HepG2 (cell line): Measurements from ENCODE around the gene KCNT1.

Experiments used
- ASH2L ChIP-seq: fragments of 300-600, 200-600 bp; sonication (generic); IDR thresholded peaks from 2 replicates; pipeline ENCODE4 v1.7.0; 2017; ENCODE audit warnings: low read depth, mild to moderate bottlenecking, moderate library complexity, mixed read lengths, low read length; ENCODE audit not compliant: insufficient read length
- BORCS8-MEF2B ChIP-seq: sonication (generic); formaldehyde crosslinking; IDR thresholded peaks from 2 replicates; pipeline ENCODE4 v1.8.0; 2022; ENCODE audit warnings: mild to moderate bottlenecking, missing genetic modification reagents
- EZH2 ChIP-seq: conservative IDR thresholded peaks from 2 replicates; pipeline ENCODE4 v1.6.1; 2012; ENCODE audit warnings: mild to moderate bottlenecking, low read depth, low read length, moderate library complexity
- HOXA7 ChIP-seq: sonication (generic); formaldehyde crosslinking; IDR thresholded peaks from 2 replicates; pipeline ENCODE4 v1.8.1; 2022; ENCODE audit warnings: mild to moderate bottlenecking, missing genetic modification reagents, moderate library complexity
- POLR2A ChIP-seq, 2 experiments: IDR thresholded peaks; 2 replicates each; pipeline ENCODE4 v1.6.1; 2011; ENCODE audit warnings: low read depth in 2 of 2, low read length in 2 of 2, mild to moderate bottlenecking in 1 of 2, moderate library complexity in 1 of 2; ENCODE audit not compliant: insufficient read depth in 1 of 2
- XBP1 ChIP-seq: sonication (generic); formaldehyde crosslinking; IDR thresholded peaks from 2 replicates; pipeline ENCODE4 v1.5.0; 2020; ENCODE audit warnings: missing genetic modification reagents
- ZBTB40 ChIP-seq, 2 experiments: fragments of 450-650 bp in 1 of 2; sonication (generic) in 1 of 2; formaldehyde crosslinking in 1 of 2; IDR thresholded peaks; 2 replicates each; pipeline versions ENCODE4 v1.6.1 to v1.8.0; 2016 to 2022; ENCODE audit warnings: antibody characterized with exemption in 1 of 2, mild to moderate bottlenecking in 1 of 2, missing genetic modification reagents in 1 of 2
- ZNF24 ChIP-seq: fragments of 450-650 bp; IDR thresholded peaks from 2 replicates; pipeline ENCODE4 v1.6.1; 2017; ENCODE audit warnings: antibody characterized with exemption, mild to moderate bottlenecking
- ZNF326 ChIP-seq: sonication (generic); formaldehyde crosslinking; IDR thresholded peaks from 2 replicates; pipeline ENCODE4 v1.4.0; 2020; ENCODE audit warnings: missing genetic modification reagents, borderline replicate concordance
- ZNF607 ChIP-seq: sonication (generic); formaldehyde crosslinking; IDR thresholded peaks from 2 replicates; pipeline ENCODE4 v1.5.1; 2020; ENCODE audit warnings: missing genetic modification reagents, mild to moderate bottlenecking, borderline replicate concordance
- ZNF879 ChIP-seq: sonication (generic); formaldehyde crosslinking; IDR thresholded peaks from 2 replicates; pipeline ENCODE4 v1.8.1; 2023; ENCODE audit warnings: missing genetic modification reagents

DNA sequence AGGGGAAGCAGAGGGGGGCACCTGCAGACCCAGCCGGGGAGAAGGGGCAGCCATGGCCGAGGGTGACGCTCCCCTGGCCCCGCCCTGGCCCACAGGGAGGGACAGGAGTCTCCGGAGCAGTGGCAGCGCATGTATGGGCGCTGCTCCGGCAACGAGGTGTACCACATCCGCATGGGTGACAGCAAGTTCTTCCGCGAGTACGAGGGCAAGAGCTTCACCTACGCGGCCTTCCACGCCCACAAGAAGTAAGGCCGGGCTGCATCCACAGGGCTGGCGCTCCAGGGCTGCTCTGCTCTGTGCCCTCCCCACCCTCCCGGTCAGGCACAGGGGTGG is 68.2 kb downstream of the KCNT1 start:
- TF ChIP-seq BORCS8-MEF2B (CRISPR knock-in tag), result no peak
- no peak for TF ChIP-seq HOXA7
- no peak for TF ChIP-seq ZNF326 (CRISPR knock-in tag)
- no peak for TF ChIP-seq POLR2A (IDR thresholded peaks at IDR 0.05; ENCODE audit: insufficient read depth in 1 of 2, low read depth in 2 of 2, low read length in 2 of 2)
- TF ChIP-seq ZNF24, result no peak
- TF ChIP-seq ASH2L, result no peak
- TF ChIP-seq EZH2, result no peak
- no peak for TF ChIP-seq XBP1 (CRISPR knock-in tag)
- no peak for TF ChIP-seq ZBTB40 (IDR thresholded peaks at IDR 0.05)
- no peak for TF ChIP-seq ZBTB40 (CRISPR knock-in tag; IDR thresholded peaks at IDR 0.05)
- TF ChIP-seq ZNF879 (CRISPR knock-in tag), result no peak
- TF ChIP-seq ZNF607 (CRISPR knock-in tag), result no peak
